HEK293 (cell line): ENCODE measurements around the gene APBB2.

Experiments used
- CTCF ChIA-PET: fragments of 350-600 bp; formaldehyde crosslinking; extraction: SDS; loops from one replicate; lab custom pipeline; 2021; ENCODE audit warnings: antibody characterized with exemption; lab: Yijun Ruan, JAX
- POLR2A ChIA-PET: fragments of 300-600 bp; formaldehyde crosslinking; extraction: SDS; loops from one replicate; lab custom pipeline; 2020; ENCODE audit warnings: antibody characterized with exemption, inconsistent platforms; lab: Yijun Ruan, JAX
- H3K27ac ChIP-seq: fragments of 200-500 bp; sonication (Bioruptor generic); 2 replicates; pipeline ENCODE4 v1.5.1; 2014; ENCODE audit warnings: low read depth, low read length, control low read depth, inconsistent platforms; ENCODE audit errors: extremely low read depth
- H3K36me3 ChIP-seq, 2 experiments: fragments of 200-500 bp in 1 of 2; sonication (Bioruptor generic) in 1 of 2; 1 replicate in 1 of 2; 2 replicates in 1 of 2; pipeline ENCODE4 v1.5.1; 2014 to 2017; ENCODE audit warnings: inconsistent platforms in 2 of 2, low read length in 2 of 2; ENCODE audit not compliant: control insufficient read depth in 2 of 2, insufficient read depth in 1 of 2
- H3K4me1 ChIP-seq: fragments of 200-500 bp; sonication (Bioruptor generic); 2 replicates; pipeline ENCODE4 v1.5.1; 2014; ENCODE audit warnings: mild to moderate bottlenecking, low read length, inconsistent platforms; ENCODE audit not compliant: control insufficient read depth, insufficient read depth
- H3K4me3 ChIP-seq: 2 replicates; pipeline ENCODE4 v1.5.1; 2011; ENCODE audit warnings: low read depth, mild to moderate bottlenecking, control low read depth, low read length, moderate library complexity
- H3K9me3 ChIP-seq: fragments of 200-500 bp; sonication (Bioruptor generic); 2 replicates; pipeline ENCODE4 v1.5.1; 2014; ENCODE audit warnings: low read depth, low read length, inconsistent platforms; ENCODE audit not compliant: control insufficient read depth, insufficient read depth
- HIC1 ChIP-seq: fragments of 450-650 bp; formaldehyde crosslinking; IDR thresholded peaks from 2 replicates; pipeline ENCODE4 v1.5.1; 2016; ENCODE audit warnings: missing biosample characterization, missing genetic modification characterization
- KLF17 ChIP-seq: fragments of 450-650 bp; formaldehyde crosslinking; IDR thresholded peaks from 2 replicates; pipeline ENCODE4 v1.5.1; 2016; ENCODE audit warnings: missing biosample characterization, missing genetic modification characterization
- RBAK ChIP-seq: fragments of 450-650 bp; formaldehyde crosslinking; IDR thresholded peaks from 2 replicates; pipeline ENCODE4 v1.5.1; 2016; ENCODE audit warnings: missing biosample characterization, missing genetic modification characterization
- REPIN1 ChIP-seq: fragments of 450-650 bp; formaldehyde crosslinking; IDR thresholded peaks from 2 replicates; pipeline ENCODE4 v1.5.1; 2017; ENCODE audit warnings: missing biosample characterization, missing genetic modification characterization, low read depth
- TRIM28 ChIP-seq: IDR thresholded peaks from 2 replicates; pipeline ENCODE4 v1.6.1; 2011; ENCODE audit warnings: low read length, control low read depth, borderline replicate concordance
- ZBTB20 ChIP-seq: fragments of 450-650 bp; formaldehyde crosslinking; IDR thresholded peaks from 2 replicates; pipeline ENCODE4 v1.5.1; 2016; ENCODE audit warnings: missing biosample characterization, missing genetic modification characterization
- ZFHX2 ChIP-seq: fragments of 450-650 bp; formaldehyde crosslinking; conservative IDR thresholded peaks from 2 replicates; pipeline ENCODE4 v1.5.1; 2016; ENCODE audit warnings: missing biosample characterization, missing genetic modification characterization
- ZNF121 ChIP-seq: fragments of 450-650 bp; formaldehyde crosslinking; IDR thresholded peaks from 2 replicates; pipeline ENCODE4 v1.5.1; 2016; ENCODE audit warnings: missing biosample characterization, missing genetic modification characterization
- ZNF133 ChIP-seq: fragments of 450-650 bp; formaldehyde crosslinking; IDR thresholded peaks from 2 replicates; pipeline ENCODE4 v1.5.1; 2016; ENCODE audit warnings: missing biosample characterization, missing genetic modification characterization
- ZNF280C ChIP-seq: fragments of 450-650 bp; formaldehyde crosslinking; IDR thresholded peaks from 2 replicates; pipeline ENCODE4 v1.5.1; 2016; ENCODE audit warnings: missing biosample characterization, missing genetic modification characterization
- ZNF341 ChIP-seq: fragments of 450-650 bp; formaldehyde crosslinking; IDR thresholded peaks from 2 replicates; pipeline ENCODE4; 2016; ENCODE audit warnings: low read depth, missing biosample characterization, missing genetic modification characterization
- ZNF366 ChIP-seq: fragments of 450-650 bp; formaldehyde crosslinking; conservative IDR thresholded peaks from 2 replicates; pipeline ENCODE4 v1.5.1; 2016; ENCODE audit warnings: missing biosample characterization, missing genetic modification characterization
- ZNF548 ChIP-seq: fragments of 450-650 bp; formaldehyde crosslinking; IDR thresholded peaks from 2 replicates; pipeline ENCODE4 v1.5.1; 2016; ENCODE audit warnings: missing biosample characterization, missing genetic modification characterization
- ZNF596 ChIP-seq: fragments of 450-650 bp; IDR thresholded peaks from 2 replicates; pipeline ENCODE4 v1.5.0; 2018; ENCODE audit warnings: missing biosample characterization, mild to moderate bottlenecking, missing genetic modification characterization, moderate library complexity
- TF ChIP-seq, protein P1 (sequence below): fragments of 450-650 bp; formaldehyde crosslinking; IDR thresholded peaks from 2 replicates; pipeline ENCODE4 v1.5.1; 2017; ENCODE audit warnings: missing biosample characterization, mild to moderate bottlenecking, missing genetic modification characterization, moderate library complexity
- TF ChIP-seq, protein P2 (sequence below): fragments of 450-650 bp; formaldehyde crosslinking; IDR thresholded peaks from 2 replicates; pipeline ENCODE4 v1.5.1; 2016; ENCODE audit warnings: missing biosample characterization, missing genetic modification characterization
- TF ChIP-seq, protein P3 (sequence below): fragments of 450-650 bp; formaldehyde crosslinking; IDR thresholded peaks from 2 replicates; pipeline ENCODE4 v1.5.1; 2016; ENCODE audit warnings: missing biosample characterization, missing genetic modification characterization

The APBB2 gene

GRCh38 chr4:40960941-40961340, 253.4 kb downstream of the APBB2 start (continued):
- no peak for TF ChIP-seq ZNF548 (tag by site-specific recombination)
- TF ChIP-seq RBAK, result no peak
- no peak for TF ChIP-seq REPIN1 (tag by site-specific recombination)

DNA sequence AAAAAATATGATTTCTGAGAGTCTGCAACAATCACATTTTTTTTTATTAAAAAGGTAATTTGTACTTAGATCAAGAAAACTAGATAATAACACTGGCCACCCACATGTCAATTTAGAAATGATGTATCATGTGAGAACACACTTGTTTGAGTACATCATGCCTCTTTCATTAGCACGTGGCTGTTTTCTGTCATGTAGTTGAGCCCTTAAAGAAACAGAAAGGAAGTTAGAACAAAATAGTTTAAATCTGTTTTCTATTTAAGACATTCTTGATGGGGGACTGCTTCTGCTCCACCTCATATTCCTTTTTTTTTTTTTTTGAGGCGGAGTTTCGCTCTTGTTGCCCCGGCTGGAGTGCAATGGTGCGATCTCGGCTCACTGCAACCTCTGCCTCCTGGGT, 257.1 kb downstream of the APBB2 start:
- no peaks in the 10 kb centered on the region for H3K9me3 ChIP-seq
- H3K4me3 ChIP-seq, result no peak overlapping the region
- no peak overlapping the region for H3K27ac ChIP-seq
- H3K4me1 ChIP-seq, result no peaks in the 10 kb centered on the region
- no peaks in the 10 kb centered on the region for H3K36me3 ChIP-seq
- CTCF ChIA-PET, result interaction anchor here (2.3 kb wide), 1 partner anchor 19 kb away, joined by 7 read pairs; no protein-coding TSS in a partner anchor
- TF ChIP-seq KLF17 (no peak), ZFHX2 (tag by site-specific recombination) (no peak), TRIM28 (no peak), ZNF280C (tag by site-specific recombination) (no peak)
- TF ChIP-seq, protein P1, sequence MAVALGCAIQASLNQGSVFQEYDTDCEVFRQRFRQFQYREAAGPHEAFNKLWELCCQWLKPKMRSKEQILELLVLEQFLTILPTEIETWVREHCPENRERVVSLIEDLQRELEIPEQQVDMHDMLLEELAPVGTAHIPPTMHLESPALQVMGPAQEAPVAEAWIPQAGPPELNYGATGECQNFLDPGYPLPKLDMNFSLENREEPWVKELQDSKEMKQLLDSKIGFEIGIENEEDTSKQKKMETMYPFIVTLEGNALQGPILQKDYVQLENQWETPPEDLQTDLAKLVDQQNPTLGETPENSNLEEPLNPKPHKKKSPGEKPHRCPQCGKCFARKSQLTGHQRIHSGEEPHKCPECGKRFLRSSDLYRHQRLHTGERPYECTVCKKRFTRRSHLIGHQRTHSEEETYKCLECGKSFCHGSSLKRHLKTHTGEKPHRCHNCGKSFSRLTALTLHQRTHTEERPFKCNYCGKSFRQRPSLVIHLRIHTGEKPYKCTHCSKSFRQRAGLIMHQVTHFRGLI (tag by site-specific recombination), result no peak
- TF ChIP-seq, all 188 proteins: peak for 0
- POLR2A ChIA-PET, result no interaction called here

GRCh38 chr4:40956721-40957255, 257.6 kb downstream of the APBB2 start:
- ChIA-PET CTCF (interaction anchor here (2.3 kb wide), 1 partner anchor 20 kb away, joined by 7 read pairs; no protein-coding TSS in a partner anchor), POLR2A (no interaction called here)
- Histone ChIP-seq H3K4me1 (no peaks in the 10 kb centered on the region), H3K36me3 (no peaks in the 10 kb centered on the region), H3K4me3 (no peak overlapping the region), H3K27ac (no peak overlapping the region), H3K9me3 (no peaks in the 10 kb centered on the region)
- no peak for TF ChIP-seq HIC1 (tag by site-specific recombination)
- TF ChIP-seq, protein P2, sequence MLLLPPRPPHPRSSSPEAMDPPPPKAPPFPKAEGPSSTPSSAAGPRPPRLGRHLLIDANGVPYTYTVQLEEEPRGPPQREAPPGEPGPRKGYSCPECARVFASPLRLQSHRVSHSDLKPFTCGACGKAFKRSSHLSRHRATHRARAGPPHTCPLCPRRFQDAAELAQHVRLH, result no peak
- no peak for TF ChIP-seq ZNF366 (tag by site-specific recombination)
- TF ChIP-seq ZNF133, result no peak
- TF ChIP-seq ZNF341 (tag by site-specific recombination), result no peak
- TF ChIP-seq, protein P3, sequence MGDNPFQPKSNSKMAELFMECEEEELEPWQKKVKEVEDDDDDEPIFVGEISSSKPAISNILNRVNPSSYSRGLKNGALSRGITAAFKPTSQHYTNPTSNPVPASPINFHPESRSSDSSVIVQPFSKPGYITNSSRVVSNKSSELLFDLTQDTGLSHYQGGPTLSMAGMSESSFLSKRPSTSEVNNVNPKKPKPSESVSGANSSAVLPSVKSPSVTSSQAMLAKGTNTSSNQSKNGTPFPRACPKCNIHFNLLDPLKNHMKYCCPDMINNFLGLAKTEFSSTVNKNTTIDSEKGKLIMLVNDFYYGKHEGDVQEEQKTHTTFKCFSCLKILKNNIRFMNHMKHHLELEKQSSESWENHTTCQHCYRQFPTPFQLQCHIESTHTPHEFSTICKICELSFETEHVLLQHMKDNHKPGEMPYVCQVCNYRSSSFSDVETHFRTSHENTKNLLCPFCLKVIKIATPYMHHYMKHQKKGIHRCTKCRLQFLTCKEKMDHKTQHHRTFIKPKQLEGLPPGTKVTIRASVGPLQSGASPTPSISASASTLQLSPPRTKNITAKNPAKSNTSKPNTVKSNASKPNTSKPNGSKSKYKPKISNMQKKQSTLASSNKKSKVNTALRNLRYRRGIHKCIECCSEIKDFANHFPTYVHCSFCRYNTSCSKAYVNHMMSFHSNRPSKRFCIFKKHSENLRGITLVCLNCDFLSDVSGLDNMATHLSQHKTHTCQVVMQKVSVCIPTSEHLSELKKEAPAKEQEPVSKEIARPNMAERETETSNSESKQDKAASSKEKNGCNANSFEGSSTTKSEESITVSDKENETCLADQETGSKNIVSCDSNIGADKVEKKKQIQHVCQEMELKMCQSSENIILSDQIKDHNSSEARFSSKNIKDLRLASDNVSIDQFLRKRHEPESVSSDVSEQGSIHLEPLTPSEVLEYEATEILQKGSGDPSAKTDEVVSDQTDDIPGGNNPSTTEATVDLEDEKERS, result no peak
- no peak for TF ChIP-seq ZNF596 (tag by site-specific recombination)
- no peak for TF ChIP-seq ZNF121
- TF ChIP-seq ZBTB20 (tag by site-specific recombination), result no peak
